Lower leg skin (tissue), 3 donors: ENCODE measurements around the gene ELP2.

ENCODE experiments used
- CTCF ChIP-seq, 3 donors: fragments of 450-650 bp; IDR thresholded peaks; one replicate each; pipeline ENCODE4 v1.5.1; 2016; ENCODE audit warnings: antibody characterized with exemption in 3 of 3, mild to moderate bottlenecking in 3 of 3, moderate library complexity in 2 of 3
- POLR2A ChIP-seq, 2 donors: fragments of 450-650 bp; IDR thresholded peaks; one replicate each; pipeline ENCODE4 v1.6.1; 2016 to 2017; ENCODE audit warnings: antibody characterized with exemption in 2 of 2, mild to moderate bottlenecking in 1 of 2, moderate library complexity in 1 of 2

DNA sequence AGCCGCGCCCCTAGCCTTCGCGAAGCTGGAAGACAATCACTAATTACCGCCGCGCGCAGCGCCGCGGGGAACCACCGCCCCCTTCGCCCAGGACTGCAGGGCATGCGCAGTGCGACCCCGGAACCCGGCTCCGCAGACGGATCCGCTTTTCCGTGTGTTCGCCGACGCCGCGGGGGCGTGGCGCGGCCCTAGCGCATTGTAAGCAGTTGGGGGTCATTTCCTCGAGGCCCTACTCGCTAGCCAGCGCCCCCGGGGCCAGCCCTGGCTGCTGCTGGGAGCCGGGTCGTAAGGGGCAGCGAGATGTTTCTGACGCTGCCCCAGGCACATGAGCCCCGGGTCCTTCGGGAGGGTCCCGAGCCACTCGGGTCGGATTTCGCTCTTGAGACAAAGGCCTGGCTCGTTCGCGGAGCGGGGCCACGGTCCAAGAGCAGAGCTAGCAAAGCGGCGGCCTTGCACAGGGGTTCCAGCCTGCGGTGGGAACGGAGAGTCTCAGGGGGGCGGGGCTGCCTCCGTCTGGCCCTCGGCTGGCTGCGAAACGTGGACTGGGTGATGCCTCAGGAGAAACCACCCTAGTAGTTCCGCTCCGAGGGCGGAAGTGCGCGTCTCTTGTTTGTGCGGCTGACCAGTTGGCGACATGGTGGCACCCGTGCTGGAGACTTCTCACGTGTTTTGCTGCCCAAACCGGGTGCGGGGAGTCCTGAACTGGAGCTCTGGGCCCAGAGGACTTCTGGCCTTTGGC lies at the start of gene ELP2, which contains the start of gene SLC39A6:
- peak in 1 of 3 donors; percentile 2 for TF ChIP-seq CTCF (IDR thresholded peaks at IDR 0.05)
- TF ChIP-seq POLR2A (IDR thresholded peaks at IDR 0.05): no peak
